ENCODE data around the gene IDE. TPM values are rescaled to one million over a fixed set of nuclear protein-coding genes. Genes with fewer than 3 reads are reported as not detected.

Gene IDE
- total RNA-seq, 1 experiment from 2014 or later = 55.8 TPM

DNA sequence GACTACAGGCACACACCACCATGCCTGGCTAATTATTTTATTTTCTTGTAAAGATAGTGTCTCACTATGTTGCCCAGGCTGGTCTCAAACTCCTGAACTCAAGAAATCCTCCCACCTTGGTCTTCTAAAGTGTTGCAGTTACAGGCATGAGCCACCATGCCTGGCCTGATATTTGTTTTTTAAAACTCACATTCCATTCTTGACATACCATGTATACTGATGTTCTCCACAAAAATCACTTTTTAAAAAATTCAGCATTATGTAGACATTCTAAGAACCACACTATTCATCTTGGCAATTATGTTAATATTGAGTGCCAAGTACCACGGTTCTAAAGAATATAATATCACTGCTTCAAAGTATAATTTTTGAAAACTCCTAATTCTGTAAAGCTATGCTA, 43.5 kb downstream of the IDE start:
- CTCF ChIA-PET = no interaction called here
- Histone ChIP-seq H3K9ac (ENCODE audit: low read length) (no peak overlapping the region), H3K4me2 (ENCODE audit: low read length) (no peak overlapping the region), H3K27me3 (ENCODE audit: insufficient read depth, low read length) (no peaks in the 10 kb centered on the region), H3K27ac (ENCODE audit: low read depth, low read length) (no peak overlapping the region), H3K4me3 (replicated peaks in 1 of 2; ENCODE audit: low read depth in 1 of 2, low read length in 2 of 2) (no peak overlapping the region), H2AFZ (ENCODE audit: low read depth, low read length, poor library complexity, severe bottlenecking) (no peak overlapping the region), H3K9me3 (ENCODE audit: control insufficient read depth in 1 of 2, insufficient read depth in 1 of 2, low read depth in 1 of 2, low read length in 2 of 2) (no peaks in the 10 kb centered on the region), H3K9me2 (ENCODE audit: insufficient read depth) (no peaks in the 10 kb centered on the region), H3K79me2 (ENCODE audit: insufficient read depth, low read length) (no peaks in the 10 kb centered on the region), H3K36me3 (ENCODE audit: control insufficient read depth in 1 of 2, insufficient read depth in 2 of 2, low read length in 2 of 2) (peaks cover 9 to 15% of the 10 kb centered on the region in 2 experiments; a peak in 3 of 4 replicates), H4K20me1 (ENCODE audit: insufficient read depth) (no peaks in the 10 kb centered on the region), H3K4me1 (ENCODE audit: control insufficient read depth in 1 of 2, insufficient read depth in 2 of 2, low read length in 2 of 2) (no peaks in the 10 kb centered on the region)
- TF ChIP-seq ZNF274 (IDR thresholded peaks at IDR 0.05; ENCODE audit: low read depth, low read length) (no peak), CBX3 (IDR thresholded peaks at IDR 0.05; ENCODE audit: low read depth) (no peak), ELF1 (IDR thresholded peaks at IDR 0.05; ENCODE audit: borderline replicate concordance, low read depth) (no peak), SIN3A (IDR thresholded peaks at IDR 0.05; ENCODE audit: low read depth) (no peak), RAD21 (IDR thresholded peaks at IDR 0.05; ENCODE audit: low read depth) (no peak), EZH2phosphoT487 (IDR thresholded peaks at IDR 0.05; ENCODE audit: borderline replicate concordance) (no peak)
- DNase-seq (ENCODE audit: low read depth, low spot score) (no peak), ATAC-seq (no peak)
- BruUV-seq (replicated peaks) = no TSS peak
- POLR2A ChIA-PET = no interaction called here
- RAD21 ChIA-PET (ENCODE audit: low non-redundant PET in 1 of 2, low total read pairs in 2 of 2, uncharacterized antibody in 2 of 2, unreplicated experiment in 2 of 2) = no interaction called here
- intact Hi-C loops (cut with micrococcal nuclease) = no loop called here

DNA sequence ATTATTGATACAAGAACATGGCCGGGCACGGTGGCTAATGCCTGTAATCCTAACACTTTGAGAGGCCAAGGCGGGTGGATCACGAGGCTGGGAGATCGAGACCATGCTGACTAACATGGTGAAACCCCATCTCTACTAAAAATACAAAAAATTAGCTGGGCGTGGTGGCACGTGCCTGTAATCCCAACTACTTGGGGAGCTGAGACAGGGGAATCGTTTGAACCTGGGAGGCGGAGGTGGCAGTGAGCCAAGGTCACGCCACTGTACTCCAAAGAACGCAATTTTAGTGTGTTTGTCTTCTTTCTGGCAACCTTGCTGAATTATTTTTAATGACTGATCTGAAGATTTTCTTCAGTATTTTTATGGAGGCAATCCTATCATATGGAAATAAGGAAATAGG, 46.2 kb downstream of the IDE start:
- TF ChIP-seq YY1 (IDR thresholded peaks at IDR 0.05; ENCODE audit: extremely low read depth, insufficient replicate concordance, low read depth, low read length) = no peak
- TF ChIP-seq JUND (IDR thresholded peaks at IDR 0.05) = no peak
- TF ChIP-seq RAD21 (IDR thresholded peaks at IDR 0.05; ENCODE audit: low read depth) = no peak
- no peak for TF ChIP-seq ZNF274 (IDR thresholded peaks at IDR 0.05; ENCODE audit: low read depth, low read length)
- TF ChIP-seq, protein P1, sequence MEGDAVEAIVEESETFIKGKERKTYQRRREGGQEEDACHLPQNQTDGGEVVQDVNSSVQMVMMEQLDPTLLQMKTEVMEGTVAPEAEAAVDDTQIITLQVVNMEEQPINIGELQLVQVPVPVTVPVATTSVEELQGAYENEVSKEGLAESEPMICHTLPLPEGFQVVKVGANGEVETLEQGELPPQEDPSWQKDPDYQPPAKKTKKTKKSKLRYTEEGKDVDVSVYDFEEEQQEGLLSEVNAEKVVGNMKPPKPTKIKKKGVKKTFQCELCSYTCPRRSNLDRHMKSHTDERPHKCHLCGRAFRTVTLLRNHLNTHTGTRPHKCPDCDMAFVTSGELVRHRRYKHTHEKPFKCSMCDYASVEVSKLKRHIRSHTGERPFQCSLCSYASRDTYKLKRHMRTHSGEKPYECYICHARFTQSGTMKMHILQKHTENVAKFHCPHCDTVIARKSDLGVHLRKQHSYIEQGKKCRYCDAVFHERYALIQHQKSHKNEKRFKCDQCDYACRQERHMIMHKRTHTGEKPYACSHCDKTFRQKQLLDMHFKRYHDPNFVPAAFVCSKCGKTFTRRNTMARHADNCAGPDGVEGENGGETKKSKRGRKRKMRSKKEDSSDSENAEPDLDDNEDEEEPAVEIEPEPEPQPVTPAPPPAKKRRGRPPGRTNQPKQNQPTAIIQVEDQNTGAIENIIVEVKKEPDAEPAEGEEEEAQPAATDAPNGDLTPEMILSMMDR (IDR thresholded peaks at IDR 0.05 in 2 of 3, conservative IDR thresholded peaks at IDR 0.05 in 1 of 3; ENCODE audit: borderline replicate concordance in 1 of 3, insufficient read depth in 1 of 3, low read depth in 2 of 3, low read length in 2 of 3) = no peak
- TF ChIP-seq, protein P2, sequence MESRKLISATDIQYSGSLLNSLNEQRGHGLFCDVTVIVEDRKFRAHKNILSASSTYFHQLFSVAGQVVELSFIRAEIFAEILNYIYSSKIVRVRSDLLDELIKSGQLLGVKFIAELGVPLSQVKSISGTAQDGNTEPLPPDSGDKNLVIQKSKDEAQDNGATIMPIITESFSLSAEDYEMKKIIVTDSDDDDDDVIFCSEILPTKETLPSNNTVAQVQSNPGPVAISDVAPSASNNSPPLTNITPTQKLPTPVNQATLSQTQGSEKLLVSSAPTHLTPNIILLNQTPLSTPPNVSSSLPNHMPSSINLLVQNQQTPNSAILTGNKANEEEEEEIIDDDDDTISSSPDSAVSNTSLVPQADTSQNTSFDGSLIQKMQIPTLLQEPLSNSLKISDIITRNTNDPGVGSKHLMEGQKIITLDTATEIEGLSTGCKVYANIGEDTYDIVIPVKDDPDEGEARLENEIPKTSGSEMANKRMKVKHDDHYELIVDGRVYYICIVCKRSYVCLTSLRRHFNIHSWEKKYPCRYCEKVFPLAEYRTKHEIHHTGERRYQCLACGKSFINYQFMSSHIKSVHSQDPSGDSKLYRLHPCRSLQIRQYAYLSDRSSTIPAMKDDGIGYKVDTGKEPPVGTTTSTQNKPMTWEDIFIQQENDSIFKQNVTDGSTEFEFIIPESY (IDR thresholded peaks at IDR 0.05; ENCODE audit: extremely low read depth, insufficient replicate concordance, low read length) = no peak
- TF ChIP-seq, protein P3, sequence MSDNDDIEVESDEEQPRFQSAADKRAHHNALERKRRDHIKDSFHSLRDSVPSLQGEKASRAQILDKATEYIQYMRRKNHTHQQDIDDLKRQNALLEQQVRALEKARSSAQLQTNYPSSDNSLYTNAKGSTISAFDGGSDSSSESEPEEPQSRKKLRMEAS (IDR thresholded peaks at IDR 0.05) = no peak
- TF ChIP-seq CEBPB (IDR thresholded peaks at IDR 0.05; ENCODE audit: low read depth) = no peak
- TF ChIP-seq SP1 (IDR thresholded peaks at IDR 0.05; ENCODE audit: low read depth) = no peak
- TF ChIP-seq POLR2A (IDR thresholded peaks at IDR 0.05; ENCODE audit: borderline replicate concordance, extremely low read depth, insufficient read depth, insufficient read length) = no peak
- no peak for TF ChIP-seq EZH2phosphoT487 (IDR thresholded peaks at IDR 0.05; ENCODE audit: borderline replicate concordance)
- TF ChIP-seq, protein P4, sequence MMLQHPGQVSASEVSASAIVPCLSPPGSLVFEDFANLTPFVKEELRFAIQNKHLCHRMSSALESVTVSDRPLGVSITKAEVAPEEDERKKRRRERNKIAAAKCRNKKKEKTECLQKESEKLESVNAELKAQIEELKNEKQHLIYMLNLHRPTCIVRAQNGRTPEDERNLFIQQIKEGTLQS (IDR thresholded peaks at IDR 0.05) = no peak
- TF ChIP-seq CBX3 (IDR thresholded peaks at IDR 0.05; ENCODE audit: low read depth) = no peak
- Histone ChIP-seq H2AFZ (ENCODE audit: low read depth, low read length, poor library complexity, severe bottlenecking) (no peak overlapping the region), H3K79me2 (ENCODE audit: insufficient read depth, low read length) (no peaks in the 10 kb centered on the region), H3K27ac (ENCODE audit: low read depth, low read length) (no peak overlapping the region), H3K4me2 (ENCODE audit: low read length) (no peak overlapping the region), H3K36me3 (ENCODE audit: control insufficient read depth in 1 of 2, insufficient read depth in 2 of 2, low read length in 2 of 2) (peaks cover 7% of the 10 kb centered on the region in 2 experiments; a peak in 2 of 4 replicates), H4K20me1 (ENCODE audit: insufficient read depth) (no peaks in the 10 kb centered on the region), H3K27me3 (ENCODE audit: insufficient read depth, low read length) (no peaks in the 10 kb centered on the region), H3K9ac (ENCODE audit: low read length) (no peak overlapping the region), H3K4me3 (replicated peaks in 1 of 2; ENCODE audit: low read depth in 1 of 2, low read length in 2 of 2) (no peak overlapping the region), H3K9me2 (ENCODE audit: insufficient read depth) (no peaks in the 10 kb centered on the region), H3K4me1 (ENCODE audit: control insufficient read depth in 1 of 2, insufficient read depth in 2 of 2, low read length in 2 of 2) (no peaks in the 10 kb centered on the region), H3K9me3 (ENCODE audit: control insufficient read depth in 1 of 2, insufficient read depth in 1 of 2, low read depth in 1 of 2, low read length in 2 of 2) (no peaks in the 10 kb centered on the region)
- intact Hi-C loops (cut with micrococcal nuclease) = loop anchor here (10.0 kb wide), 1 partner anchor 987 kb away; no protein-coding TSS in a partner anchor
- RAD21 ChIA-PET (ENCODE audit: low non-redundant PET in 1 of 2, low total read pairs in 2 of 2, uncharacterized antibody in 2 of 2, unreplicated experiment in 2 of 2) = no interaction called here
- BruUV-seq (replicated peaks) = no TSS peak
- POLR2A ChIA-PET = no interaction called here
- no peak for DNase-seq (ENCODE audit: low read depth, low spot score)
- ATAC-seq = no peak
- CTCF ChIA-PET = interaction anchor here (3.7 kb wide), 1 partner anchor 11 kb away, joined by 22 read pairs; no protein-coding TSS in a partner anchor
